SW480 (cell line): ENCODE results near the gene U2AF2.

Experiments used
- DNase-seq: peaks from one replicate; pipeline ENCODE4 v3.0.0-alpha.2; 2016; ENCODE audit warnings: low spot score

Gene U2AF2

GRCh38 chr19:55675661-55676354 lies 21.0 kb downstream of the U2AF2 start:
- DNase-seq: peak; percentile 33

DNA sequence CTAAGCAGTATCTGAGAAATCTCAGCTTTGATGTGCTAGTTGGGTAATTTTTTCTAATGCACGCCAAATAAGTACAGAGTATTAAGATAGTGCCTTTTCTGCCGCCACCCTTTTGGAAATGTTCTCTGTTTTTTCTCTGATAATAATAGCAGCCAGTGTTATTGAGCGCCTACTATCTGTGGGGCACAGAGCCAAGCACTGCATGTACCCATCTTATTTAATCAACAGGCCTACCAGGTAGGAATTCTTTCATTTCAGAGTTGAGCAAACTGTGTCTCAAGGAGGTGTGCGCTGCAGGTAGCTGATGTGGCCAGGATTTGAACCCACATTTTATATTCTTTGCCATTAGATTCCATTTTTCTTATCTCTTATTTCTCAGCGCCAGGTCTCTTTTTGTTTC lies 21.5 kb downstream of the U2AF2 start:
- no peak for DNase-seq

DNA sequence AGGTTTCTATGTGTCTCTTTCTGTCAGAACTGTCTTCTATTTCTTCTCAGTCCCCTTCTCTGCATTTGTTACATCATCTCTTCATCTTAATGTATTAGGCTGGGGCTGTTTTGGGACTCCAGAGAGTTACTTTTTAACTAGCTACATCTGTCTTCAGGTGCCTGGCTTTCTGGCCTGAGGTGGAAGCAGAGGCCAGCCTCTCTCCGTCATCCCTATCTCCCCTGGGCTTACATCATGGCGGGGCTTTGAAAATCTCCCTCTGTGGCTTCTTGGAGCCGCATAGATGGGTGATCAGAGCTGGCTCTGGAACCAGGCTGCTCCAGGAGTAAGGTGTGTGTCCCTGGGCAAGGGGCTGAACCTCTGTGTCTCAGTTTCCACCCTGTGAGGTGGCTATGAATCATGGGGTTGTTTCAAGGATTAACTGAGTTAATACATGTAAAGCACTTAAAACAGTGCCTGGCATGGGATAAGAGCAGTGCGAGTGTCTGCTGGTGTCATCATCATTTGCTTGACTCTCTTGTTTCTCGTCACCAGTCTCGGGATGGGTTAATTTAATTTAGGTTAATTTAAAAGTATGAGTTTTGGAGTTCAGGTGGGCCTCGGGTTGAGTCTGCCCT lies 22.2 kb downstream of the U2AF2 start:
- DNase-seq: no peak

GRCh38 chr19:55677572-55678028 lies 22.8 kb downstream of the U2AF2 start:
- no peak for DNase-seq

DNA sequence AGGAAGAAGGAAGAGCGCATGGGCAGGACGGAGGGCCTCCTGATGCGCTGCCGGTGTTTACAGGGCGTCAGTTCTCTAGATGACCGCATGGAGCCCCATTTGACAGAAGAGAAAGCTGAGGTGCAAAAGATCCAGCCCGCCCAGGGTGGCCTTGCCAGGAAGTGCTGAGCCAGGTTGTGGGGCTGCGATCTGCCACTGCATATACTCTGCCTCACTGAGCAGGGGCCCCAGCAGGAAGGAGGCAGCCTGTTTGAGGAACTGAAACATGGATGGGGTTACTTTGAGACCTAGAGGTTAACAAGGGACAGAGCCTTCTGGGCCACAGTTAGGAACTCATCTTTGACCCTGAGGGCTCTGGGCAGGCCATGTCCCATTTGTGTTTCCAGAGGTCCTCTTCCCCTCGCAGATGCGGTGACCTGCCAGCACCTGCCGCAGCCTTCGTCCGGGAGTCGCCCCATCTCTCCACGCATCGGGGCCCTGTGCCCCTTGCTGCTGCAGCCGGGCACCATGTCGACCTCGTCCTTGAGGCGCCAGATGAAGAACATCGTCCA lies 23.4 kb downstream of the U2AF2 start:
- no peak for DNase-seq

GRCh38 chr19:55679343-55680257 lies 24.8 kb downstream of the U2AF2 start:
- DNase-seq: no peak

- no peak for DNase-seq
Observed at GRCh38 chr19:55680339-55681130, 25.7 kb downstream of the U2AF2 start.

- no peak for DNase-seq
Observed at GRCh38 chr19:55681131-55682092, 26.6 kb downstream of the U2AF2 start.

DNA sequence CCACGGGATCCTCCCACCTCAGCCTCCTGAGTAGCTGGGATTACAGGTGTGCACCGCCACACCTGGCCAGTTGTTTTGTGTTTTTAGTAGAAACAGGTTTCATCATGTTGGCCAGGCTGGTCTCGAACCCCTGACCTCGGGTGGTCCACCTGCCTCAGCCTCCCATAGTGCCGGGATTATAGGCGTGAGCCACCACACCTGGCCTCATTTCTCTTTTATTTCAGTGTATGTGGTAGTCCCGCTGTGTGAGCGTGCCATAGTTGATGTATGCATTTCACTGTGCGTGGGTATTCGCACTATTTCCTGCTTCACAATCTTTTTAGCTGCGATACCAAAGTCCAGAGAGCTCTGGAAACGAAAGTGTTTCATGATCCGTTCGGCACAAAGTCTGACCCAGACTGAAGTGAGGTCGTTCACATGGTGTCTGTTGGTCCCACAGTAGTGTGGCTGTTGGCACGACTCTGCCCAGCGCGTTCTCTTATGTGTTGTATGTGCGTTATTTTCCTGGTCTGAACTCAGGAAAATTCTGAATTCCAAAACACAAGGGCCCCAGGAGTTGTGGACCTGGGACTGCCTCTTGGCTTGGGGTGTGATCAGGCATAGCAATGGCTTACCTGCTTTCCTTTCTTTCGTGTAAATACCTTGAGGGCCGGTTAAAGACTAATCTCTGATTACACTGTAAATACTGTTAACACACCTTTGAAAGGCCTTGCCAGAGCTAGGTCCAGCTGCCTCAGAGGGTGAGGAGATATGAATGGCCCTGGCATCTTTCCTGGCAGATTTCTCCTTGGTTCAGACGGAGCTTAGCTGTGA lies 28.8 kb downstream of the U2AF2 start:
- no peak for DNase-seq

DNA sequence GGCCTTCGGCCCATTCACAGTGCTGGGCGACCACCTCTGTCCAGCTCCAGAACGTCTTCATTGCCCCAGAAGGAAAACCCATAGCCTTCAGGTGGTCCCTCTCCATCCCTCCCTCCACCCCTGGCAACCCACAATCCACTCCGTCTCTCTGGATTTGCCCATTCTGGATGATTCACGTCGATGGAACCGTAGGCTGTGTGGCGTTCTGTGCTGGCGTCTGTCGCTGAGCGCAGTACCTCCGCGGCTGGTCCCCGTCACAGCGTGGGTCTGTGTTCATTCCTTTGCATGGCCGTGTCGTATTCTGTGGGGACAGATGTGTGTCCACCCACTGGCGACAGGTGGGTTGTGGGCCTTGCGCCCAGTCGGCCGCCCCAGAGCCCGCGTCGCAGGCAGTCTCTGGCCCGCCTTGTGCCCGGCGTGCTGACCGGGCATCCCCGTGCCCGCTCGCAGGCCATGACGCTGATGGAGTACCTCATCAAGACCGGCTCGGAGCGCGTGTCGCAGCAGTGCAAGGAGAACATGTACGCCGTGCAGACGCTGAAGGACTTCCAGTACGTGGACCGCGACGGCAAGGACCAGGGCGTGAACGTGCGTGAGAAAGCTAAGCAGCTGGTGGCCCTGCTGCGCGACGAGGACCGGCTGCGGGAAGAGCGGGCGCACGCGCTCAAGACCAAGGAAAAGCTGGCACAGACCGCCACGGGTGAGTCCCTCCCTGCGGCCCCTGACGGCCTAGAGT lies 30.3 kb downstream of the U2AF2 start:
- DNase-seq: no peak

DNA sequence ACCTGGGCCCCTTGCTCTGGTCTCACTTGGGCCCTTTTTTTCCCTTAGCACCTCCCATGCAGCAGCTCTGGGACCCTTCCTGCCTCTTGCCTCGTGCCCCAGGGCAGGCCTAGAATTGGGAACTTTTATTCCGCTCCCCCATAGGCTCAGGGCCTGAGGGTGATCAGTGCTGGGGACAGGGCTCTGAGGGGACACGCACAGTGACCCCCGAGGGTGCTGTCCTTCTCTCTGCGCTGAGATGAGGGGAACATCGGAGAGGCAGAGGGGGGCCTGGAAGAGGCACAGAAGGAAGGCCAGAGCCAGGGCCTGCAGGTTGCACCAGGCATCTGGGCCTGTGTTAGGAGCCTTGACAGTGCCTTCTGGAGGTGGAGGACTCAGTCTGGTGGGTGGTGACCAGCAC lies 30.9 kb downstream of the U2AF2 start:
- DNase-seq: no peak

GRCh38 chr19:55686311-55687050 lies 31.6 kb downstream of the U2AF2 start:
- no peak for DNase-seq

GRCh38 chr19:55687281-55688201 lies 32.7 kb downstream of the U2AF2 start:
- DNase-seq: no peak

DNA sequence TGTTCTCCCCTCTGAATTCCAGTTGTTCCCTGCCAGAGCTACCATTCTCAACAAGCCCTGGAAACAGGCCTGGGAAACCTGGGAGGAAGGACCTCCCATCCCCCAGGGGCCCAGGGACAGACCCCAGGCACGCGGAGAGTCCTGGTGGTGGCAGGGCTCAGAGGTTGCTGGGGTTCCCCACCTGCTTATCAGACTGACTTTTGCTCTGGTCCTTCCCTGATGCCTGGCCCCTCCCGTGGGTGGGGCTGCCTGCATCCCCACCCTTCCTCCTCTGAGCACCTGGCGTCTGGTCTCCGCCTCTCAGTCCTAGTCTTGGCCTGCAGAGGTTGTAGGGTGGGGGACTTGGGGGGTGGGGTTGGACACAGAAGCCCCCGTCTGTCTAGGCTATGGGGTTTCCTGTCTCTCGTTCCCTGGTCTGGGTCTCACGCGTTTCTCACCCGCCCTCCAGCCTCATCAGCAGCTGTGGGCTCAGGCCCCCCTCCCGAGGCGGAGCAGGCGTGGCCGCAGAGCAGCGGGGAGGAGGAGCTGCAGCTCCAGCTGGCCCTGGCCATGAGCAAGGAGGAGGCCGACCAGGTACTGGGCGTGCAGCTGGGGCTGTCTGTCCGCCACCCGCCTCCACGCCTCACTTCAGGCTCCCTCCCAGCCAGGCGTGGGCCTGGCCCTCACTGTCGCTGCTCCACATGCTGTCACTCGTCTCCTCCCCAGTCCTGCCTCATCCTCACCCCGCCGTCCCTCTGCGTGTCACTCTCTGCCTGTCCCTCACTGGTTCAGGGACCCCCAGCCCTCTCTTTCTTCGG lies 33.8 kb downstream of the U2AF2 start:
- DNase-seq: peak; percentile 68

DNA sequence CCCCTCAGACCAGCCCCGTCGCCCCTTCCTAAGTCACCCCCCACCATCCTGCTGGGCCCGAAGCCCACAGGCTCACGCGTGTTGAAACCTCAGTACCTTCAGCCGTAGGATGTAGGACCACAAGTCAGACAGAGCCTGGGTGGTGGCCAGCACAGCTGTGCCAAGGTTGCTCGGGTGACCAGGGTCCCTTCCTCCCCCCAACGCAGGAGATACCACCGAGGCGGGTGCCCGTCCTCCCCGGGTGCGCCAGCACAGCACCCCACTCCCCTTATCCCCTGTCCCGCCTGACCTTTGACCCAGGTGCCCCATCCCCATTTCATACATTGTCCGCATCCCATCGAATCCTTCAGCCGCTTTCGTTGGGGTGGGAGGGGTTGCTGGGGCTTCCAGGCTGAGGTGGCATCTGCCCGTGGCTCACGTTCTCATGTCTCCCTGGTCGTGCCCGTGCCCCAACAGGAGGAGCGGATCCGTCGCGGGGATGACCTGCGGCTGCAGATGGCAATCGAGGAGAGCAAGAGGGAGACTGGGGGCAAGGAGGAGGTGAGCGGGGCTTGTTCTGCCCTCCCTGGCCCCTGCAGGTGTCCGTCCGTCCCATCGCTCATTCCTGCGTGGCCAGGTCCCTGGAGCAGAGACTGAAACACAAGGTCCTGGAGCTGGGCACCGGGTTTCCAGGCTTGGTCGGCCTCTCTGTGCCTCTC lies 34.7 kb downstream of the U2AF2 start:
- no peak for DNase-seq
